GM12878 (cell line): ENCODE results near the gene KCNA2.

Source experiments
- CTCF ChIP-seq, 3 experiments: IDR thresholded peaks in 2 of 3; conservative IDR thresholded peaks in 1 of 3; 2 replicates each; pipeline ENCODE4 v1.5.1; 2011; ENCODE audit warnings: low read depth in 3 of 3, low read length in 3 of 3, mild to moderate bottlenecking in 3 of 3, control low read depth in 2 of 3, moderate library complexity in 2 of 3, inconsistent platforms in 1 of 3, mixed read lengths in 1 of 3; ENCODE audit not compliant: control insufficient read depth in 2 of 3, insufficient read depth in 1 of 3; ENCODE audit errors: extremely low read depth in 1 of 3
- GABPA ChIP-seq: IDR thresholded peaks from 2 replicates; pipeline ENCODE4 v1.6.1; 2014; ENCODE audit warnings: antibody characterized with exemption, low read depth, mild to moderate bottlenecking, inconsistent platforms
- TAF1 ChIP-seq: IDR thresholded peaks from 2 replicates; pipeline ENCODE4 v1.6.1; 2011; ENCODE audit warnings: mild to moderate bottlenecking, low read depth, low read length, borderline replicate concordance

GRCh38 chr1:110581682-110582145 is 24.4 kb downstream of the KCNA2 start:
- TF ChIP-seq CTCF (IDR thresholded peaks at IDR 0.05 in 2 of 3, conservative IDR thresholded peaks at IDR 0.05 in 1 of 3; ENCODE audit: control insufficient read depth in 2 of 3, extremely low read depth in 1 of 3, insufficient read depth in 1 of 3, low read depth in 3 of 3, low read length in 3 of 3) (no peak), GABPA (no peak), TAF1 (no peak)
